Breast epithelium (tissue), 3 donors: ENCODE measurements around the gene ADM.

Experiments
- CTCF ChIP-seq, 3 donors: fragments of 450-650 bp; IDR thresholded peaks; one replicate each; pipeline ENCODE4 v1.5.1; 2016 to 2017; ENCODE audit warnings: antibody characterized with exemption in 3 of 3, mild to moderate bottlenecking in 3 of 3, moderate library complexity in 3 of 3
- POLR2A ChIP-seq: fragments of 450-650 bp; IDR thresholded peaks from one replicate; pipeline ENCODE4 v1.6.1; 2016; ENCODE audit warnings: antibody characterized with exemption, mild to moderate bottlenecking, moderate library complexity
- POLR2AphosphoS5 ChIP-seq, 3 donors: sonication (generic); formaldehyde crosslinking; IDR thresholded peaks; one replicate each; pipeline ENCODE4 v1.6.1; 2017; ENCODE audit warnings: antibody characterized with exemption in 3 of 3

- TF ChIP-seq CTCF (IDR thresholded peaks at IDR 0.05) (no peak), POLR2A (no peak), POLR2AphosphoS5 (IDR thresholded peaks at IDR 0.05) (peak in 1 of 3 donors; percentile 76)
These were observed 3.5 kb downstream of the ADM start for GRCh38 chr11:10308201-10308954.
